GM23338 (cell line): ENCODE results near the gene TNS3. TPM values are rescaled to one million over a fixed set of nuclear protein-coding genes. Genes with fewer than 3 reads are reported as not detected.

Experiments used
- ATAC-seq: fragments of 200-7000 bp; cut with Tn5 transposase; 3 replicates; pipeline ENCODE4 v1.9.1; 2020
- DNase-seq: peaks from one replicate; pipeline ENCODE4 v3.0.0-alpha.2; 2015; ENCODE audit warnings: low spot score
- H2AFZ ChIP-seq: fragments of 200-600 bp; sonication (generic); 2 replicates; pipeline ENCODE4 v1.8.0; 2016; ENCODE audit warnings: antibody characterized with exemption, mild to moderate bottlenecking, moderate library complexity
- H3F3A ChIP-seq: fragments of 200-600 bp; sonication (generic); replicated peaks from 2 replicates; pipeline ENCODE4 v1.8.0; 2017; ENCODE audit warnings: antibody characterized with exemption, mixed run types, low read depth
- H3K27ac ChIP-seq: fragments of 200-600 bp; sonication (generic); 2 replicates; pipeline ENCODE4 v1.6.1; 2016; ENCODE audit warnings: low read depth
- H3K27me3 ChIP-seq: fragments of 200-600 bp; sonication (generic); 2 replicates; pipeline ENCODE4 v1.8.0; 2016; ENCODE audit warnings: mild to moderate bottlenecking, mixed run types, moderate library complexity; ENCODE audit not compliant: insufficient read depth
- H3K36me3 ChIP-seq: fragments of 200-600 bp; sonication (generic); 2 replicates; pipeline ENCODE4 v1.8.0; 2016; ENCODE audit warnings: mild to moderate bottlenecking; ENCODE audit not compliant: insufficient read depth
- H3K4me1 ChIP-seq: fragments of 200-600 bp; sonication (generic); 2 replicates; pipeline ENCODE4 v1.8.0; 2016; ENCODE audit warnings: mild to moderate bottlenecking, moderate library complexity; ENCODE audit not compliant: insufficient read depth
- H3K4me2 ChIP-seq: fragments of 200-600 bp; sonication (generic); 2 replicates; pipeline ENCODE4 v1.7.1; 2017; ENCODE audit warnings: mixed run types
- H3K4me3 ChIP-seq: fragments of 200-600 bp; sonication (generic); 2 replicates; pipeline ENCODE4 v1.6.1; 2016; ENCODE audit warnings: mixed run types
- H3K79me2 ChIP-seq: fragments of 200-600 bp; sonication (generic); replicated peaks from 2 replicates; pipeline ENCODE4 v1.8.0; 2017; ENCODE audit warnings: mild to moderate bottlenecking; ENCODE audit not compliant: insufficient read depth
- H3K9me2 ChIP-seq: fragments of 200-600 bp; sonication (generic); 2 replicates; pipeline ENCODE4 v1.8.0; 2017; ENCODE audit not compliant: insufficient read depth
- H4K20me1 ChIP-seq: fragments of 200-600 bp; sonication (generic); replicated peaks from 2 replicates; pipeline ENCODE4 v1.8.0; 2017; ENCODE audit warnings: mild to moderate bottlenecking; ENCODE audit not compliant: insufficient read depth
- H3K27ac Mint-ChIP-seq: 2 replicates; pipeline ENCODE4 v1.8.0; 2020; ENCODE audit warnings: inconsistent platforms, mild to moderate bottlenecking, moderate library complexity, mixed read lengths
- H3K27me3 Mint-ChIP-seq: 3 replicates; pipeline ENCODE4 v1.8.0; 2022; ENCODE audit warnings: low read depth, mild to moderate bottlenecking, moderate library complexity, mixed read lengths, inconsistent platforms; ENCODE audit not compliant: insufficient read depth, poor library complexity
- H3K36me3 Mint-ChIP-seq: 3 replicates; pipeline ENCODE4 v1.8.0; 2021; ENCODE audit warnings: low read depth, mild to moderate bottlenecking, inconsistent platforms, moderate library complexity, mixed read lengths
- H3K4me1 Mint-ChIP-seq: 3 replicates; pipeline ENCODE4 v1.8.0; 2020; ENCODE audit warnings: mild to moderate bottlenecking, inconsistent platforms, mixed read lengths
- H3K4me3 Mint-ChIP-seq: 3 replicates; pipeline ENCODE4 v1.8.0; 2021; ENCODE audit warnings: moderate library complexity, mild to moderate bottlenecking, inconsistent platforms, mixed read lengths
- H3K9me3 Mint-ChIP-seq: 3 replicates; pipeline ENCODE4 v1.8.0; 2020; ENCODE audit warnings: moderate library complexity, mild to moderate bottlenecking, inconsistent platforms, mixed read lengths
- CREB1 ChIP-seq: fragments of 250-450 bp; sonication (Bioruptor Pico); IDR thresholded peaks from 2 replicates; pipeline ENCODE4 v1.5.0; 2020; ENCODE audit warnings: low read depth, mild to moderate bottlenecking, moderate library complexity
- CTCF ChIP-seq, 2 experiments: fragments of 200-600 bp in 1 of 2; sonication (generic) in 1 of 2; conservative IDR thresholded peaks; 2 replicates each; pipeline versions ENCODE4 v1.5.1 to v1.6.1; 2016 to 2017; ENCODE audit warnings: antibody characterized with exemption in 2 of 2, low read depth in 2 of 2, mild to moderate bottlenecking in 2 of 2, moderate library complexity in 1 of 2
- EZH2 ChIP-seq: fragments of 200-600 bp; sonication (generic); IDR thresholded peaks from one replicate; pipeline ENCODE4 v1.8.0; 2017; ENCODE audit warnings: antibody characterized with exemption, mild to moderate bottlenecking, low read depth; ENCODE audit not compliant: unreplicated experiment
- EZH2phosphoT487 ChIP-seq: fragments of 200-600 bp; sonication (generic); IDR thresholded peaks from one replicate; pipeline ENCODE4 v1.8.1; 2018; ENCODE audit warnings: antibody characterized with exemption; ENCODE audit not compliant: unreplicated experiment
- JUNB ChIP-seq: IDR thresholded peaks from one replicate; pipeline ENCODE4 v1.6.1; 2016; ENCODE audit warnings: antibody characterized with exemption; ENCODE audit not compliant: unreplicated experiment
- NANOG ChIP-seq: IDR thresholded peaks from 2 replicates; pipeline ENCODE4 v1.6.1; 2016; ENCODE audit warnings: antibody characterized with exemption, borderline replicate concordance
- POLR2AphosphoS5 ChIP-seq: IDR thresholded peaks from 2 replicates; pipeline ENCODE4 v1.6.1; 2016; ENCODE audit warnings: antibody characterized with exemption, low read depth
- STAT1 ChIP-seq: IDR thresholded peaks from one replicate; pipeline ENCODE4 v1.6.1; 2016; ENCODE audit warnings: antibody characterized with exemption; ENCODE audit not compliant: unreplicated experiment
- ZNF114 ChIP-seq: fragments of 250-450 bp; sonication (Bioruptor Pico); IDR thresholded peaks from 2 replicates; pipeline ENCODE4 v1.5.0; 2020; ENCODE audit warnings: mild to moderate bottlenecking, moderate library complexity
- ZNF331 ChIP-seq: fragments of 250-450 bp; sonication (Bioruptor Pico); IDR thresholded peaks from 2 replicates; pipeline ENCODE4 v1.5.0; 2020; ENCODE audit warnings: low read depth, mild to moderate bottlenecking, moderate library complexity
- ZNF462 ChIP-seq: fragments of 250-450 bp; sonication (Bioruptor Pico); IDR thresholded peaks from 2 replicates; pipeline ENCODE4 v1.5.0; 2020; ENCODE audit warnings: mild to moderate bottlenecking, moderate library complexity
- polyA plus RNA-seq: library from polyadenylated mRNA; unstranded; fragments of >200 nt; fragmentation: Nextera tagmentation; extraction: Ambion mirVana; gene quantifications from 2 replicates; pipeline ENCODE4 v1.2.1, GENCODE V29; 2016
- total RNA-seq: library from RNA; depleted of rRNA; stranded (reverse); fragments of >200 nt; shearing (Covaris generic); gene quantifications from 2 replicates; pipeline ENCODE4 v1.2.3, GENCODE V29; 2014
- TF ChIP-seq, protein P1 (sequence below): IDR thresholded peaks from one replicate; pipeline ENCODE4 v1.6.1; 2018; ENCODE audit warnings: antibody characterized with exemption; ENCODE audit not compliant: unreplicated experiment

The TNS3 gene
- total and polyA plus RNA-seq, 2 experiments from 2014 or later, result 6.2 to 28.7 TPM

GRCh38 chr7:47563521-47563920, 18.4 kb downstream of the TNS3 start (continued):
- TF ChIP-seq CTCF (conservative IDR thresholded peaks at IDR 0.05; ENCODE audit: low read depth in 2 of 2), result no peak
- TF ChIP-seq ZNF331 (CRISPR knock-in tag), result no peak
- no peak for TF ChIP-seq POLR2AphosphoS5
- TF ChIP-seq NANOG, result no peak
- no peak for TF ChIP-seq EZH2
- no peak for TF ChIP-seq CREB1 (CRISPR knock-in tag)
- TF ChIP-seq ZNF114 (CRISPR knock-in tag), result no peak
- TF ChIP-seq, protein P1, sequence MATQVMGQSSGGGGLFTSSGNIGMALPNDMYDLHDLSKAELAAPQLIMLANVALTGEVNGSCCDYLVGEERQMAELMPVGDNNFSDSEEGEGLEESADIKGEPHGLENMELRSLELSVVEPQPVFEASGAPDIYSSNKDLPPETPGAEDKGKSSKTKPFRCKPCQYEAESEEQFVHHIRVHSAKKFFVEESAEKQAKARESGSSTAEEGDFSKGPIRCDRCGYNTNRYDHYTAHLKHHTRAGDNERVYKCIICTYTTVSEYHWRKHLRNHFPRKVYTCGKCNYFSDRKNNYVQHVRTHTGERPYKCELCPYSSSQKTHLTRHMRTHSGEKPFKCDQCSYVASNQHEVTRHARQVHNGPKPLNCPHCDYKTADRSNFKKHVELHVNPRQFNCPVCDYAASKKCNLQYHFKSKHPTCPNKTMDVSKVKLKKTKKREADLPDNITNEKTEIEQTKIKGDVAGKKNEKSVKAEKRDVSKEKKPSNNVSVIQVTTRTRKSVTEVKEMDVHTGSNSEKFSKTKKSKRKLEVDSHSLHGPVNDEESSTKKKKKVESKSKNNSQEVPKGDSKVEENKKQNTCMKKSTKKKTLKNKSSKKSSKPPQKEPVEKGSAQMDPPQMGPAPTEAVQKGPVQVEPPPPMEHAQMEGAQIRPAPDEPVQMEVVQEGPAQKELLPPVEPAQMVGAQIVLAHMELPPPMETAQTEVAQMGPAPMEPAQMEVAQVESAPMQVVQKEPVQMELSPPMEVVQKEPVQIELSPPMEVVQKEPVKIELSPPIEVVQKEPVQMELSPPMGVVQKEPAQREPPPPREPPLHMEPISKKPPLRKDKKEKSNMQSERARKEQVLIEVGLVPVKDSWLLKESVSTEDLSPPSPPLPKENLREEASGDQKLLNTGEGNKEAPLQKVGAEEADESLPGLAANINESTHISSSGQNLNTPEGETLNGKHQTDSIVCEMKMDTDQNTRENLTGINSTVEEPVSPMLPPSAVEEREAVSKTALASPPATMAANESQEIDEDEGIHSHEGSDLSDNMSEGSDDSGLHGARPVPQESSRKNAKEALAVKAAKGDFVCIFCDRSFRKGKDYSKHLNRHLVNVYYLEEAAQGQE, result no peak
- TF ChIP-seq STAT1, result no peak

DNA sequence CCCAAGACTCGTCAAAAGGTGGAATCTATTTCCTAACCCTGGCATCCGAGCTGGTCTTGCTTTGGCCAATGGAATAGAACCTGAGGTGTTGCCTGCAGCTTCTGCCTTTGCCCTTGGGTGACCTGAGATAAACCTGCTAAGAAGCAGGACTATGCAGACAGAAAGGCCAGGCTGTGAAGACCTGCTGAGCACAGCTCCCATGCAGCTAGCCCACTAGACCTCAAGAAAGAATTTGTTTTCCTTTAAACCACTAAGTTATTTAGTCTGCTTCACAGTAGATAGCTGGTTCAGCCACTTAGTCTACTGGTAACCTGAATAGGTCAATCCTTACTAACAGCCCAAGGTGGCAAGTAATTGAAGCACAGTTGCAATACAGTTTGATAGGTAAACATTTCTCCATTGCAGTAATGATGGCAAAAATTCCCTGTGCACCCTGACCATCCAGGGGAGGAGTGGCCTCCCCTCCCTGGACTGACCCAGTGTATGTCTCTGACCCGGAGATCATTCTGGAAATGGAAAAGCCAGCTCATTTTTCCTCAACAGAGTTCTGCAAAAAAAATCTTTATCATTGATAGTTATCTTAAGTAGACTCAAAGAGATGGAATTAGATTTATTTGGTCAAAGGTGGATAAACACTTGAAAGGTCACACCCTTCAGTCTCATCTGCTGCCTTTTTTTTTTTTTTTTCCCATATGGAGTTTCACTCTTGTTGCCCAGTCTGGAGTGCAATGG, 20.0 kb downstream of the TNS3 start:
- Mint-ChIP-seq H3K27ac (no peak overlapping the region), H3K36me3 (no peaks in the 10 kb centered on the region; the same call in 1 of the 3 replicates), H3K4me3 (no peak overlapping the region), H3K4me1 (peaks cover 20% of the 10 kb centered on the region), H3K27me3 (peaks cover 6% of the 10 kb centered on the region), H3K9me3 (no peaks in the 10 kb centered on the region)
- H3K27ac ChIP-seq, result no peak overlapping the region
- H3K4me1 ChIP-seq, result peaks cover 8% of the 10 kb centered on the region; the same call in 1 of the 2 replicates
- H3K4me3 ChIP-seq, result no peak overlapping the region
- peaks cover 77% of the 10 kb centered on the region for H3K79me2 ChIP-seq
- no peaks in the 10 kb centered on the region; the same call in 1 of the 2 replicates for H4K20me1 ChIP-seq
- H3K9me2 ChIP-seq, result no peaks in the 10 kb centered on the region
- no peaks in the 10 kb centered on the region for H3F3A ChIP-seq
- no peak overlapping the region for H2AFZ ChIP-seq
- H3K36me3 ChIP-seq, result no peaks in the 10 kb centered on the region
- no peak for ATAC-seq
- H3K27me3 ChIP-seq, result no peaks in the 10 kb centered on the region
- DNase-seq, result no peak
- no peak overlapping the region for H3K4me2 ChIP-seq
- TF ChIP-seq EZH2phosphoT487, result no peak
- no peak for TF ChIP-seq NANOG
- no peak for TF ChIP-seq POLR2AphosphoS5
- TF ChIP-seq ZNF462 (CRISPR knock-in tag), result no peak
- TF ChIP-seq JUNB, result no peak
- TF ChIP-seq ZNF331 (CRISPR knock-in tag), result no peak
